HepG2 (cell line): ENCODE results near the gene PIN4. TPM values are rescaled to one million over a fixed set of nuclear protein-coding genes. Genes with fewer than 3 reads are reported as not detected.

Experiments used
- ASH2L ChIP-seq: fragments of 300-600, 200-600 bp; sonication (generic); IDR thresholded peaks from 2 replicates; pipeline ENCODE4 v1.7.0; 2017; ENCODE audit warnings: low read depth, mild to moderate bottlenecking, moderate library complexity, mixed read lengths, low read length; ENCODE audit not compliant: insufficient read length
- BATF2 ChIP-seq: sonication (generic); formaldehyde crosslinking; IDR thresholded peaks from 2 replicates; pipeline ENCODE4 v1.8.0; 2022; ENCODE audit warnings: mild to moderate bottlenecking, missing genetic modification reagents, moderate library complexity
- DR1 ChIP-seq: sonication (generic); formaldehyde crosslinking; IDR thresholded peaks from 2 replicates; pipeline ENCODE4 v1.8.0; 2021; ENCODE audit warnings: mild to moderate bottlenecking, missing genetic modification reagents, inconsistent platforms
- FOXK1 ChIP-seq: sonication (generic); formaldehyde crosslinking; IDR thresholded peaks from 2 replicates; pipeline ENCODE4 v1.4.0; 2020; ENCODE audit warnings: low read depth, missing genetic modification reagents, borderline replicate concordance
- GABPA ChIP-seq, 2 experiments: IDR thresholded peaks; 2 replicates each; pipeline ENCODE4 v1.6.1; 2011 to 2016; ENCODE audit warnings: low read depth in 2 of 2, low read length in 1 of 2, missing biosample characterization in 1 of 2, missing genetic modification characterization in 1 of 2
- GMEB1 ChIP-seq: sonication (generic); formaldehyde crosslinking; IDR thresholded peaks from 2 replicates; pipeline ENCODE4 v1.5.1; 2020; ENCODE audit warnings: missing genetic modification reagents, mild to moderate bottlenecking, borderline replicate concordance
- HMGXB3 ChIP-seq: sonication (generic); formaldehyde crosslinking; IDR thresholded peaks from 2 replicates; pipeline ENCODE4 v1.4.0; 2020; ENCODE audit warnings: missing genetic modification reagents, borderline replicate concordance
- HOXA9 ChIP-seq: sonication (generic); formaldehyde crosslinking; IDR thresholded peaks from 2 replicates; pipeline ENCODE4 v1.8.1; 2022; ENCODE audit warnings: missing genetic modification reagents, mild to moderate bottlenecking, moderate library complexity, borderline replicate concordance
- KDM5A ChIP-seq: fragments of 200-600 bp; sonication (generic); IDR thresholded peaks from 2 replicates; pipeline ENCODE4 v1.7.0; 2018; ENCODE audit warnings: antibody characterized with exemption, mild to moderate bottlenecking, low read length, borderline replicate concordance
- KLF16 ChIP-seq, 2 experiments: sonication (generic) in 1 of 2; formaldehyde crosslinking in 1 of 2; IDR thresholded peaks; 2 replicates each; pipeline versions ENCODE4 v1.6.1 to v1.8.0; 2016 to 2023; ENCODE audit warnings: missing genetic modification reagents in 2 of 2, missing compliant biosample characterization in 1 of 2
- LCORL ChIP-seq, 2 experiments: fragments of 450-650 bp in 1 of 2; sonication (generic) in 1 of 2; formaldehyde crosslinking in 1 of 2; IDR thresholded peaks; 2 replicates each; pipeline versions ENCODE4 v1.5.0 to v1.6.1; 2017 to 2020; ENCODE audit warnings: antibody characterized with exemption in 1 of 2, missing genetic modification reagents in 1 of 2
- MAFF ChIP-seq: IDR thresholded peaks from 2 replicates; pipeline ENCODE4 v1.6.1; 2011; ENCODE audit warnings: low read depth, low read length, improper control_type of control experiment
- NR2C2 ChIP-seq: sonication (generic); formaldehyde crosslinking; IDR thresholded peaks from 2 replicates; pipeline ENCODE4 v1.4.0; 2020; ENCODE audit warnings: missing genetic modification reagents, mild to moderate bottlenecking, moderate library complexity, borderline replicate concordance
- NR2F2 ChIP-seq: IDR thresholded peaks from 2 replicates; pipeline ENCODE4 v1.6.1; 2012; ENCODE audit warnings: low read depth, inconsistent platforms, borderline replicate concordance
- PHF8 ChIP-seq: sonication (generic); formaldehyde crosslinking; IDR thresholded peaks from 2 replicates; pipeline ENCODE4 v1.5.0; 2020; ENCODE audit warnings: missing genetic modification reagents
- SOX6 ChIP-seq, 2 experiments: fragments of 450-650 bp in 1 of 2; sonication (generic) in 1 of 2; formaldehyde crosslinking in 1 of 2; IDR thresholded peaks; 2 replicates each; pipeline versions ENCODE4 v1.4.0 to v1.6.1; 2017 to 2020; ENCODE audit warnings: antibody characterized with exemption in 1 of 2, mild to moderate bottlenecking in 1 of 2, missing genetic modification reagents in 1 of 2
- TFDP2 ChIP-seq: sonication (generic); formaldehyde crosslinking; IDR thresholded peaks from 2 replicates; pipeline ENCODE4 v1.4.0; 2020; ENCODE audit warnings: missing genetic modification reagents
- ZNF605 ChIP-seq: sonication (generic); formaldehyde crosslinking; IDR thresholded peaks from 2 replicates; pipeline ENCODE4 v1.8.0; 2022; ENCODE audit warnings: mild to moderate bottlenecking, missing genetic modification reagents
- ZNF782 ChIP-seq: sonication (generic); formaldehyde crosslinking; IDR thresholded peaks from 2 replicates; pipeline ENCODE4 v1.4.0; 2020; ENCODE audit warnings: missing genetic modification reagents, mild to moderate bottlenecking, borderline replicate concordance
- polyA plus RNA-seq, 8 experiments: library from polyadenylated mRNA; depleted of rRNA in 3 of 8; stranded (reverse) in 7 of 8; unstranded in 1 of 8; fragments of >200 nt; fragmentation: Illumina TruSeq in 4 of 8; extraction: Trizol in 4 of 8; gene quantifications; 2 replicates each; pipeline versions ENCODE4 v1.2.1 to v1.2.3, GENCODE V29; 2011 to 2016; ENCODE audit warnings: low read depth in 4 of 8, missing spikeins in 1 of 8, mixed read lengths in 1 of 8; ENCODE audit not compliant: insufficient read depth in 1 of 8
- total RNA-seq, 5 experiments: library from RNA; depleted of rRNA; stranded (reverse); fragments of >200 nt; fragmentation: Illumina TruSeq; extraction: Trizol; gene quantifications; 2 replicates each; pipeline ENCODE4 v1.2.3, GENCODE V29; 2016; ENCODE audit warnings: low read depth in 1 of 5

The PIN4 gene
- total and polyA plus RNA-seq, 2 of the 13 experiments (the other 11 are each of a cell fraction or from before 2014, with no cell fraction given): 12.6 to 29.5 TPM

- TF ChIP-seq GABPA (IDR thresholded peaks at IDR 0.05; ENCODE audit: low read depth, low read length) (peak; percentile 2; the same call in 1 of the 2 replicates), GABPA (CRISPR knock-in tag; IDR thresholded peaks at IDR 0.05; ENCODE audit: low read depth) (peak; percentile 62), FOXK1 (peak; percentile 49; the same call in 1 of the 2 replicates), ASH2L (peak; percentile 56), SOX6 (IDR thresholded peaks at IDR 0.05) (no peak), SOX6 (CRISPR knock-in tag; IDR thresholded peaks at IDR 0.05) (peak; percentile 77), TFDP2 (CRISPR knock-in tag) (peak; percentile 40; the same call in 1 of the 2 replicates), MAFF (no peak), KDM5A (peak; percentile 85), NR2F2 (no peak), KLF16 (CRISPR knock-in tag; IDR thresholded peaks at IDR 0.05) (no peak), GMEB1 (CRISPR knock-in tag) (no peak), ZNF782 (CRISPR knock-in tag) (no peak), NR2C2 (CRISPR knock-in tag) (peak; percentile 96), DR1 (CRISPR knock-in tag) (peak; percentile 98), HMGXB3 (CRISPR knock-in tag) (peak; percentile 36; the same call in 1 of the 2 replicates), PHF8 (peak; percentile 67), BATF2 (CRISPR knock-in tag) (no peak), LCORL (IDR thresholded peaks at IDR 0.05) (no peak), LCORL (CRISPR knock-in tag; IDR thresholded peaks at IDR 0.05) (no peak), HOXA9 (no peak), ZNF605 (no peak)
These were observed at the start of gene PIN4 (continued) for GRCh38 chrX:72181178-72182125.
